ENCODE data around the gene PCDHGB4.
"Not testable (repeated sequence)": the region's sequence is repeated elsewhere in the genome, so short reads cannot be mapped to it uniquely, and the experiment has no call there.

The PCDHGB4 gene

DNA sequence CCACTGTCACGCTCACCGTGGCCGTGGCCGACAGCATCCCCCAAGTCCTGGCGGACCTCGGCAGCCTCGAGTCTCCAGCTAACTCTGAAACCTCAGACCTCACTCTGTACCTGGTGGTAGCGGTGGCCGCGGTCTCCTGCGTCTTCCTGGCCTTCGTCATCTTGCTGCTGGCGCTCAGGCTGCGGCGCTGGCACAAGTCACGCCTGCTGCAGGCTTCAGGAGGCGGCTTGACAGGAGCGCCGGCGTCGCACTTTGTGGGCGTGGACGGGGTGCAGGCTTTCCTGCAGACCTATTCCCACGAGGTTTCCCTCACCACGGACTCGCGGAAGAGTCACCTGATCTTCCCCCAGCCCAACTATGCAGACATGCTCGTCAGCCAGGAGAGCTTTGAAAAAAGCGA lies 45.2 kb downstream of the PCDHGB4 start:
- DNase-seq: not testable (repeated sequence)

DNA sequence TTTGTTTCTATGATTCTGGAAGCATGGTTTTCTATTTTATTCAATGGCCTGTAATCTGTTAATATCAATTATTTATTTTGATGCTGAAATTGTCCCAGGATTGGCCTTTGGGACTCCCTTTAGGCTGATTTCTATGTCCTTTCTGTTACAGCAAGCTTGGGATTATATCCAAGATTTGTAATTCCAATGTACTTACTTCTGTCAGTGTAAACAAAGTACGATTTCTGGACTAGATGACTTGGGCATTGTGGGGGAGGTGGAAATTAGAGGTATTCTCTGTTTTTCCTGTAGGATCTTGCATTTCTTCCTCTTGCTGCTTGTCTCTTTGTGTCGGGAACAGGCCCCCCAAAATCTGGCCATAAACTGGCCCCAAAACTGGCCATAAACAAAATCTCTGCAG lies 46.5 kb downstream of the PCDHGB4 start:
- no peak for DNase-seq

DNA sequence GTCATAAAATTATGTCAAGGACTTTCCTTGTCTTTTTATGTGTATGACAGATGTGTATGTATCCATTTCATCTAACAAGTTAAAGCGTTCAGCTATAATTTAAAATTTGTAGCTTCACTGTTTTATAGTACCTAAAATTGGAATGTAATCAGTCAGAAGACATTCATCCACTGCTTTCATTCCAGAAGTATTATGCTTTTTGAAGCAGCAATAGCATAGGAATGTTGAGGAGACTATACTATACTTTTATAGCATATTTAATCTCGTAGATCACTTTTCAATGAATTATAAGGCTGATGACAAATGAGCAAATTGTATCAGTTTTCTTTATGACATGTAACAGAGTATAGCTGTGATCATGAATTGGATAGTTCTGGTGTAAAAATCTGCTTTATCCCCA lies 49.7 kb downstream of the PCDHGB4 start:
- no peak for DNase-seq

DNA sequence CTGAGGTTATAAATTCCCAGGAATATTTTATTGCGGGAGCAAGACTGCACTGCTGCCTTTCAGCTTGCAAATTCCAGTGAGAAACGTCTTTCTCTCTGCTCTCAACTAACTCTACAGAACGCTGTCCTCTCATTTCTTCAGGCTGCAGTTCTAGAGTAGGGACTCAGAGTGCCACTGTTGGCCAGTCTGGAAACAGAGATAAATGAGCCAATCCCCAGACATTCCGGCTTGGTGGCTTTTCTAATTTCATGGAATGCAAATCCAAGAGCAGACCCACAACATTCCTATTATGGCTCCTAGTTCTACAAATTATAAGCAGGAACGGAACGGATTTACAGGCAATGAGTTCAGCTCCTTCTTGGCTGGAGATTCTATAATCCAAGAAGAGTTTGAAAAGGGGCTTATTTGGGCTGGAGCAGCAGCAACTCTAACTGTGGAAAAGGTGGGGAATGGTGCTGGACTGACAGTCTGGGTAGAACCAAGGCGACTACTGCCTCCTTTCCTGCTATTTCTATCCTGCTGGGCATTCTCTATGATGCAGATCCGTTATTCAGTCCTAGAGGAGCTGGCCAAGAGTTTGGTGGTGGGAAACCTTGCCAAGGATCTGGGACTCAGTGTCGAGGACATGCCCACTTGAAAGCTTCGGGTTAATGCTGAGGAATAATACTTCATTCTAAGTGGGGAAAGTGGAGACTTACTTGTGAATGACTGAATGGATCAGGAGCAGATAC lies 52.1 kb downstream of the PCDHGB4 start:
- DNase-seq: no peak

All from NCI-H226 (cell line).